Measurements from ENCODE around the gene MLYCD.

DNA sequence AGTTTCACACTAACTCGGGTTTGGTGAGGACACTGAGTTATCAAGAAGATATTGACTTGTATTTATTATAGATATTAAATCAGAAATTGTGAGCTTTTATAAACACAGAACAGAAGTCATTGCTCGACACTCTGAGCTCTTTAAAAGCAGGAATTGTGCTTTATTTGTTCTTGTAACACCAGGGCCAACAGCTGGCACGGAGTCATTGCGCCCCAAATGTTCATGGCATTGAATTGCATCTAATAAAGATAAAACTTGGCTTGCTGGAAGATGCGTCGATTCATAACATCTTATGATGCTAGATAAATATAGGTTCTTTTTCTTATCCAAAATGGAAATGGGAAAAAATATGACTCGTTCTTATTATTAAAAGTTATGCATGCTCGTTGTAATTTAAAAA is 11.8 kb upstream of the MLYCD start:
- TF ChIP-seq CTCF (IDR thresholded peaks at IDR 0.05) (no peak), POLR2A (IDR thresholded peaks at IDR 0.05) (no peak)

Data from uterus (tissue), 2 donors.